Activated CD4-positive, alpha-beta T cell treated with anti-CD3 and anti-CD28 coated beads, Interleukin-2, amount 50 U/mL, for 24 hours (primary cell): ENCODE measurements around the gene UBD.

Experiments
- DNase-seq, 2 donors: peaks; one replicate each; pipeline ENCODE4 v3.0.0-alpha.2; 2020; ENCODE audit warnings: low read depth in 1 of 2, low spot score in 1 of 2

UBD gene

DNA sequence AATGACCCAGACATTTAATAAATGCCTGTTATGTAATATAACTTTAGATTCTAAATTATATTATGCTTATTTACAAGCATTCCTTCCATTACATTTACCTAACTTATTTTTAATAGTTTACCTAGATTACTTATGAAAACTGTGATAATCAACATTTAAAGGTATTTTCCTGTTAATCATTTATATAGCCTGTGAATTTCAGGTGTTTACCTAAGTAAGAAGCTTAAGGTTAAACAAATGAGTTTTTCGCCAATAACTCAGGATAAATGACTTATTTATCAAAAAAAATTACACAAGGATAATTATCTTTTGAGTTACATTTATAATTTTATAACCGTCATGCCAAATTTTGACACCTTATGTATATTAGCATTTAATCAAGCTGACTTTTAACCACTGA, 35.5 kb downstream of the UBD start:
- DNase-seq = no peak

DNA sequence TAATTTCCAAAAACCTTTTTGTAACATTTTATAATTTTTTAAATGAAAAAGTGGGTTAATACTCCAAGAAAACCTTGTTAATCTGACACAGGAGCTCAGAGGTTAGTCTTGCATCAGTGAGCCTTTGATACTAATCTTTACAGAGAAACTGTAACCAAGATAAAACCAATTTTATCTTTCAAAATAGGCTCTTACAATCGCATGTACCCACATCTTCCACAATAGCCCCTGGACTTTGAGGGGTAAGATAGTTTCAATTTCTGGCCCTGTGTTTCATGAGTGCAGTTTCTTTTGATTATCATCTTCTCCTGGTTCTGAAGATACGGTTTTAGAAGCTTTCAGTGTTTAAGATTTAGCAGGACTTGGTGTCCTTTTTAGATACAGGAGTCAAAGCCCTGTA, 37.3 kb downstream of the UBD start:
- no peak for DNase-seq

DNA sequence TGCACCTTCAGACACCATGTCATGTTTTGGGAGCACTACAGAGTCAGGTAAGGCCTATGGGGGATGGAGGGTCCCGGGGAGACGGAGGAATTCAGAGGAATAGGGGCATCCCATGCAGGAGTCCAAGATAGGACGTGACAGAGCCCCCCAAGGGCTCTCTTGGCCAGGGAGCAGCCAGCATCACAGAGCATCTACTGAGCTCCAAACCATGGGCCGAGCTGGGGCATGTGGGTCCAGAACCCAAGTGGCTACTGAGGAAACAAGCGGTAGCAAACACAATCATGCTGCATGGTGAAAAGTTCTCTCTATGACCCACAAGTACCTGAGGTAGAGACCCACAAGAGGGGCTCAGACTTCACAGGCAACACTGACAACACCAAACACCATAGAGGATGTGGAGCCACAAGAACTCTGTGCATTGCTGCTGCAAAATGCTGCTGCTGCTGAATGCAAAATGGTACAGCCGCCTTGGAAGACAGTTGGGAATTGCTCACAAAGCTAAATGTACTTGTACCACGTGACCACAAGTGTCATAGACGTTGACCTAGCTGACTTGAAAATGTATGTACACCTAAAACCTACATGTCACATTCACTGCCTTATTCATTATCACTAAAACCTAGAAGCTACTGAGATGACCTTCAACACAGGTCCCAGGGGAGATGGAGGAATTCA, 38.4 kb downstream of the UBD start:
- no peak for DNase-seq

DNA sequence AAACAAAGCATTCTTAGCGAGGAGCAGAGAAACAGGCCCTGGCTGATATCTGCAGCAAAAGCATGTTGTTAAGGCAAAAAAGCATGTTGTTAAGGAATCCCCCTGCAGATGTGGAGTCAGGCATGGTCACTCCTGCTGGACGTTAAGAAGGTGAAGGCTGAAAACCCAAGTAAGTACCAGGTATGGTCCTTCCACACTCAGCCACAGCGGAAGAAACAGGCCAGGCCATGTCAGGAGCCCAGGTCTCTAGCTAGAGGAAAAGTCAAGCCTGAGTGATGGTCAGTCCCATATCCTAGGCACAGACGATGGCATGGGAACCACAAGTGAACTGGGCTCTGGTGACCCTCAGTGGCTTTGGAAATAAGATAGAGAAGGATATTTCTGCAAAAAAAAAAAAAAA, 39.3 kb downstream of the UBD start:
- no peak for DNase-seq

DNA sequence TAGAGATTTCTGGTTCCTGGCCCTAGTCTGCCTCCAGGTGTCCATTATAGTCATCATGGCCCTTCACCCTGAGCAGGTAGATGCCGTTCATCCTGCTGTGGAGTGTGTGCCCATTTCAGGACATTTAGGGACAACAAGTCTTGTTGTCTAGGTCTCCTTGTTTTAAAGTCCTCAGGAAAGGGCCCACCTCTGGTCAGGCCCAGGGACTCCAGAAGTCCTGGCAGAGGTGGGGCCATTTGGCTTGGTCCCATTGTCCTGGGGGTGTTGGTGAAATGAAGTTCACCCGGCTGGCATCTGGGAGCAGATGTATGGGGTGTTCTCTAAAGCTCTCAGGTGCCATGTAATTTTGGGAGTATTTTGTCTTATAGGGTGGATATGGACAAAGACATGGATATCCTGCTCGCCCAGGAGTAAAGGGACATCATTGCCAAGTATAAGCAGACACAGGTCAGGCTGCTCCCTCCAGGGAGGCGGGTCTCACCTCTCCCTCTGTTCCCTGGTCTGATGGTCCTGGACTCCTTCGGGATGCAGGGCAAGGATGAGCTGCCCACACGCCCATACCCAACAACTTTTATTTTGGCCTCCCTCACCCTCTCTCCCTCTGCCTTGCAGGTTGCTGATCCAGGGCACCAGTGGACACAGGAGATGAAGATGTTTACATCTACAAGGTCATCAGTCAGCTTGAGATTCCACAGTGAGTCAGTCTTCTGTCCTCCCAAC, 40.1 kb downstream of the UBD start:
- no peak for DNase-seq

DNA sequence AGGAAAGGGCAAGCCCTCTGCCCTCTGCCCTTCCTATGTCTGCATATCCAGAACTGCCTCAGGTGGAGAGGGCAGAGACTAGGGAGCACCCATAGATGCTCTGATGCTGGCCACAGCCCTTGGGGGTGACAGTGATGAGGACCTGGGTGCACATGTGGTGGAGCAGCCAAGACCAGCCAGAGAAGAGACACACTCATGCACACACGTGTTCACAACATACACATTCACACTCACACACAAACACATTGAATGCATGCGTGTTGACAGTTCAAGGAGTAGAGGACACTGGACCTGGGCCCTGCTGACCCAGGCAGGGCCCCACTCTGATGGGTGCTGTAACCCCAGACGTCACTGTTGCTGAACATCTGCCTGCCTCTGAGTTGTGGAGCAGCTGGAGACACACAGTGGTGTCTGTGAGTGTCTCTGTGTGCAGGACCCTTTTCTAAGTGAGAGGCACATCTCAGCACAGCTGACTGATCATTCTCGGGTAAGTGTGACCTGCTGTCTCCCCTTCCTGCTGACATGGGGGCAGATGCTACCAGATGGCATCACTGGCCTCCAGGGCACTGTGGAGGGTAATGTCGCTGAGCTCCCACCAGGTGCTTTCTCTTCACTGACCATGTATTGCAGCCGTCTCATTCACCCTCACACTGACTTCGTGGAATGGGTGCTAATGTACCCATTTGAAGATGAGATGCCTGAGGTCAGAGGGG, 41.6 kb downstream of the UBD start:
- DNase-seq = no peak

DNA sequence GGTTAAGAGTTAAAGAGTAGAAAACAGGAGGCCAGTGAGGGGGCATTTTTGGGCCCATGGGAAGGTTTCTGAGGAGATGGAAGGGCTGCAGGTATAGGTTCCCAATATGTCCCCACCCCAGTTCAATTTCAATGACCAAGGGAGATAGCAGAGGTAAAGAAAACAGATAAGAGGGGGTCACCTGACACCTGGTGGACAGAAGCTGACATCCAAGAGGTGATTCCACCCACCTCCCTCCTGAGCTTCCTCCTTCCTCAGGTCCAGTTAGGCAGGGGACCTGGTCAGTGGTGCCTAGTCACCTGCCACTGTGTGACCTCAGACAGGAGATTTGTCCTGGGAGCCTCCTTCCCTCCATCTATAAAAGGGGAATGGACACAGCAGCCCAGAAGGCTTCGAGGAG, 42.3 kb downstream of the UBD start:
- no peak for DNase-seq

DNA sequence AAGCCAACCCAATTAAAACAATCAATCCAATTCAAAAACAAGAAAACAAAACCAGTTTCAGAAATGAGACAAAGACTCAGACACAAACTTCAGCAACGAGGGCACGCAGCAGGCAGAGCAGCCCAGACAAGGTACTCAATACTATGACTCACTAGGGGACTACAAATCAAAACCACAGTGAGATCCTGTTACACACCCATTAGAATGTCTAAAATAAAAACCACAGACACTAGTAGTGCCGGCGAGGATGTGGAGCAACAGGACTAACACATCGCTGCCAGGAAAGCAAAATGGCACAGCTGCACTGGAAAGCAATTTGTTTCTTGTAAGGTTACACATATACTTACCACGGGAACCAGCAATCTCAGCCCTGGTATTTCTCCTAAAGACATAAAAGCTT, 43.4 kb downstream of the UBD start:
- peak in 1 of 2 donors; percentile 11 for DNase-seq

DNA sequence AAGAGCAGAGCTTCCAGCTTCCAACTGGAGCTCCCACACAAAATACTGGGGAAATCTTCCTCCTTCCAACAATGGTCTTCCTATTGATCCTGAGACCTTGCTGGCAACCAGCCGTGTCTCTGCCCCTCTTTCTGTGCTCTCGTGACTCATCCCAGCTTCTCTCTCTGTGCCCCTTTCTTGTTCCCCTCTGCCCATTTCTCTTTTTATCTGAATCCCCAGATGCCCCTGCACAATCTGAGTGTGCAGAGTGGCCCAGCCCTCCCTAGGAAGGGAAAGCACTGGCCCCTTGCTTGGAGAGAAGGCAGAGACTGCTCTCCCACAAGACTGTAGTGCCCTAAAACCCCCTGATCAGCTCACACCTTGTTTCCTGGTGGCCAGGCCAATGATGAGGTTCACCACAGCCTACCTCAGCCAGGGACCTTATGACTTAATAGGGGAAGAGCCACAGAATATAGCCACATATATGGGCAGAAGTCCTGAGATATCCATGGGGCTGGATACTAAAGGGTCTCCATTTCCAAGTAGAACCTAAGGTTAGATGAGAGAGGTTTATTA, 48.7 kb downstream of the UBD start:
- no peak for DNase-seq

DNA sequence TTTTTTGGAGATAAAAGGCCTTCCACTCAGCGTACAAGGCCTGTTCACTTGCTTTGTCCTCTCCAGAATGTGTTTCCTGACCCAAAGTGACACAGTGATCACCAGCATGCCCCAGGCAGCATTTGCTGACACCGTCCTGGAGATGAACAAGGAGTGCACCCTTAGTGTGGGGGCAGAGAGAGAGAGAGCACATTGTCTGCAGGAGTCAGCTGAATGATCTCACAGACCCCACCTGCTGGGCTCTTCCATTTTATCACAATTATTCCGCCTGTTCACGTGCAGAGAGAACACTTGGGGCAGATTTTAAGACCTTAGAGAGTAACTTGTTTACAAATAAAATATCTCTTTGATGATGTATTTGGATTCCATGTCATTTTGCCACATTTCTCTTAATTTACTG, 49.3 kb downstream of the UBD start:
- DNase-seq = no peak

DNA sequence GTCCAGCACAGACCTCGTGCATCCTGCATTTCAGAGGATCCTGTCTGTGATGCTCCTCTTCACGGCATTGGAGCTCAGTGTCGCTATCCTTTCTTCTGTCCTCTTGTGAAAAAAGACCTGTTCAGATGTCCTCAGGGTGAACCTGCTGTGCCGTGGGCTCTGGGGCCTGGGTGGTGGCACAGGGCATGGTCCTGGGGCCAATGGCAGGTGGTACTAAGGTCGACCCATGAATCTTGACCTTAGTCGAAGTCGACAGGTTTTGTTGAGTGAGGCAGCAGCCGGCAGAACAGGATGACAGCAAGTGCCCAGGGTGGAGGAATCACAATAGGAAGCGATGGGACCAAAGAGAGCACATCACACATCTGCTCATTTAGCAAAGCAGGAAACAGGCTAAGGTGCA, 49.8 kb downstream of the UBD start:
- no peak for DNase-seq

DNA sequence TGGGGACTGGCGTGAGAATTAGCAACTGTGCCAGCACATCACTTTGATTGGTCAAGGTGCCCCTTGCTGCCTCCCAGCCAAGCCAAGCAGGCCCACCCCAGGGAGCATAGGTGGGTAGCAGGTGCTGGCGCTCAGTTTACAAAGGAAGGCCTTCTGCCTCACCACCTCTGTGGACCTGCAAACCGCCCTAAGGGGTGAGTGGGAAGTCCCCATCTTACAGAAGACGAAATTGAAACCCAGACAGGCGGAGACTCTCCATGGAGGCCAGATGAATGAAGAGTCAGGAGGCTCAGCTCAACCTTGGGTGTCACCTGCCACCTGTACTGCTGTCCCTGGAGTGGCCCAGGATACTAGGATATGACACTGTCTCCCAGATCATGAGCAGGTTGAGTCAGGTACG, 50.3 kb downstream of the UBD start:
- DNase-seq = no peak

DNA sequence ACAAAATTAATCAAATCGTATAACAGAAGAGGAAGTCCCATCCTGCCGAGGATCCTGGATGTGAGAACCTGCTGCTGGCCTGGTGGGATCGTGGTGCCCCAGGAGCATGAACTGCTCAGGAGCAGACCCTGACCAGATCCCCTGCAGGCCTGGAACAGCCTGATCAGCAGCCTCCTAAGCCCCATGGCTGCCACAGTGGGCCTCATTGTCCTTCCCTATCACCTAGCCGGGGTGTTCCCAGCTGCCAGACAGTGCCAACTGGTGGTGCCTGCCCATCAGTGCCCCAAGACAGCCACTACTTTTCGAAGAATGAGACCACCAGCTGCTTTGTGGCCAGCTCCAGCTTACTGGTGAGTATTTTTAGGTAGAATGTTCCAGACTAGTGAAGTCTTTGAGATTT, 52.2 kb downstream of the UBD start:
- no peak for DNase-seq

DNA sequence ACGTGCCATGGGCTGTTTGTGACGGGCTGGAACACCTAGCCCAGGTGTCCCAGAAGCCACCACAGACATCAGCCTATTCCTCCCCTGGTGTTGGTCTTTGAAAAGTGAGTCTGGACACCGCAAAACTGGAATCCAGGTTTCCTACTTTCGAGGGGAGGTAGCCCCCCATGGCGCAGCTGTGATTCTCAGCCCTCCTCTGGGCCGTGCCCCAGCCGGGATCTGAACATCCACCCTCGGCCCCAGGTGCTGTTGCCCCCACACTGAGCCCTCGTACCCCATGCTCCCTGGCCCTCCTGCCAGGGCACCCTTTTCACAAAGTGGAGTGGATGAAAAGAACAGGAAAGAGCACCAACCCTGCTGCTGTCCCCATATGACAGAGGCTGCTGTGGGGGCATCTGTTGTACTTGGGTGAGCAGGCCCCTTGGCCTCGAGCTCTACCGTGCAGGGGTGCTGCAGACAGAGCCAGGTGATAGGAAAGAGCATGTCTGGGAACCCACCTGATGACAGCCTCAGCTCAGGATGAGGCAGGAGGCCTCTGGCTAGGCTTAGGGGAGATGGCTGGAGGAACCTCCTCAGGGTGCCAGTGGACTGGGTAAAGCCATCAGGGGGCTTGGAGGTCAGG, 53.0 kb downstream of the UBD start:
- no peak for DNase-seq

DNA sequence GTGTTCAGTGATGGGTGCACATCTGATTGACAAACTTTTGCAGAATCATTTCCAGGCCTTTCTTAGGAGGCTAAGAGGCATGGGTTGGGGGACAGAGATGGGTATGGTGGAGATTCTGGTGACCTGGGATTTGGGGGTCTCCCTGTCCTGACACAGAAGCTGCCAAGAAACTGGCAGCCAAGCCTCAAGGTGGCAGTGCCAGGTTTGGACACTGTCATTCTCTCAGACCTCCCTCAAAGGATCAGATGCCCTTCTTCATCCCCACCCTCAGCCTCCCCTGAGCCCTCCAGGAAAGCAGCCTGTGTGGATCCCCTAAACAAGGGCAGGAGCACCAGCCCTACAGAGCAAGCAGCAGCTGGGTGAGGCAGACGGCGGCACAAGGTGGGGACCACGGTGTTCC, 53.7 kb downstream of the UBD start:
- no peak for DNase-seq
